ENCODE results near the gene EPS15.
A peak's percentile ranks its signal among the peaks of the same experiment; 100 is the strongest.
"Not testable (repeated sequence)": the region's sequence is repeated elsewhere in the genome, so short reads cannot be mapped to it uniquely, and the experiment has no call there.

EPS15 gene

GRCh38 chr1:51435878-51436277 lies 83.2 kb downstream of the EPS15 start:
- FAIRE-seq, result peak; percentile 48

GRCh38 chr1:51433972-51434510 lies 85.0 kb downstream of the EPS15 start:
- no peak for FAIRE-seq
- no peak for DNase-seq (ENCODE audit: extremely low spot score, insufficient read length, low read depth)

More at GRCh38 chr1:51435878-51436277, 83.2 kb downstream of the EPS15 start:
- DNase-seq (ENCODE audit: extremely low spot score, insufficient read length, low read depth), result no peak

GRCh38 chr1:51433269-51433971 lies 85.6 kb downstream of the EPS15 start:
- DNase-seq (ENCODE audit: extremely low spot score, insufficient read length, low read depth), result no peak
- peak; percentile 80 for FAIRE-seq

DNA sequence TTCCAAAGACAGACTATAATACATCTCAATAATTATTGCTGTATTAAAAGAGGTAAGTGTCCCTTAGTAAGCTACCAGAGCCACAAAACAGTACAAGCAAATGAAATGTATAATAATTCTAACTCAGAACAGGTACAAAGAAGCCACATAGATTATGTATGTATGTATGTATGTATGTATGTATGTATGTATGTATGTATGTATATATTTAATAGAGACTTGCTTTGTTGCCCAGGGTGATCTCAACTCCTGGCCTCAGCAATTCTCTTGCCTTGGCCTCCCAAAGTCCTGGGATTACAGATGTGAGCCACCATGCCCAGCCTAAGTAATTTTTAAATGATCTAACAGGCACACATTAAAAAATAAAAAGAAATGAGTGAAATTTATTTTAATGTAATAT lies 86.9 kb downstream of the EPS15 start:
- DNase-seq (ENCODE audit: extremely low spot score, insufficient read length, low read depth), result no peak
- no peak for FAIRE-seq

GRCh38 chr1:51427438-51427837 lies 91.6 kb downstream of the EPS15 start:
- no peak for DNase-seq (ENCODE audit: extremely low spot score, insufficient read length, low read depth)
- FAIRE-seq, result no peak

DNA sequence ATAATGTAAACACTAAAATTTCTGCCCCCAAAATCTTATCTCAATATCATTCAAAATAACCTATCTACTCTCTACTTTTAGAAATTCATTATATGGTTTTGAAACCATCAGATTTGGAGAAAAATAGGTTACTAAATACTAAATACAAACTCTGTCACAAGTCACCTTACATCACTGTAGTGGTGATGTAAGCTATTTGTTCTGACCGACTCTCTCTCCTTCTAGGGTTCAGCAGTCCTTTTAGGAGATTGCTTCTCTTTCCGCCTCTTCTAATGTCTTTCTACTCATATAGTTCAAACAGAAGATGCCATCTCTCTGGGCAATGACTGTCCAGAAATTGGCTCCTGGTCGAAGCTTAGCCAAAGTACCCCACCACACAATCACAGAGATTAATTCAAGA lies 93.1 kb downstream of the EPS15 start:
- FAIRE-seq, result no peak

GRCh38 chr1:51425273-51425672 lies 93.8 kb downstream of the EPS15 start:
- peak; percentile 15 for FAIRE-seq
- no peak for DNase-seq (ENCODE audit: extremely low spot score, insufficient read length, low read depth)

More for the DNA sequence above, 93.1 kb downstream of the EPS15 start:
- DNase-seq (ENCODE audit: extremely low spot score, insufficient read length, low read depth), result no peak

DNA sequence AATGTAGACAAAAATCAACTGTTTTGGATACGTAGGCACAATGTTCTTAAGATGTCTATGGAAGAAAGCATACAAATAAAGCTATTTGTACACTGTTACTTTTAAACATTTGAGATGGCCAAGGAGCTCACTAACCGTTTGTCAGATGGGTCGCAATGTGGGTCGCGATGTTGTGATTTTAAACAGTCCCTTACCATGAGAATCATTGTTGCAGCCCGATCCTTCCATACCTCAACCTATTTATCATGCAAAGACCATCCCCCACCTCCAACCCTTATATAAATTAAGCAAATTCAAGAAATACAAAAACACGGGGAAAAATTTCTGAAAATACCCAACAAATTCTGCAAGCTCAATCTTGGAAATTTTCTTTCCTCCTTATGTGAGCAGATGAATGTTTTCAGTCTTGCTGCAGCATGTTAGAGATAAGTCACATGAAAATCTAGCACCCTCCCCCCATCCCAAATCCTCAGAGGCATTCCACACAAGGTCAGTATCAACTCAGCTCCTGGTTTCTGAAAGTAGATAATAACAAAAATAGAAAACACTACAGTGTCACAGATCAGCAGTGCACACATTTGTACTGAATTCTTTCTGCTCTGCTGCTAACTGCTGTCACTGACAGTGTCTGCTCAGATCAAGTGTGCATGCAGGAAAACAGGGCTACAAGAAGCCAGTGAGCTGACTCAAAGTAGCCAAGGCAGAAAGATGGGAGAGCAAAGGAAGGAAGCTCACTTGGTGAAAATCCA lies 95.8 kb downstream of the EPS15 start:
- no peak for FAIRE-seq

GRCh38 chr1:51422367-51423072 lies 96.5 kb downstream of the EPS15 start:
- DNase-seq (ENCODE audit: extremely low spot score, insufficient read length, low read depth), result no peak
- no peak for FAIRE-seq

More for the DNA sequence above, 95.8 kb downstream of the EPS15 start:
- DNase-seq (ENCODE audit: extremely low spot score, insufficient read length, low read depth), result no peak

DNA sequence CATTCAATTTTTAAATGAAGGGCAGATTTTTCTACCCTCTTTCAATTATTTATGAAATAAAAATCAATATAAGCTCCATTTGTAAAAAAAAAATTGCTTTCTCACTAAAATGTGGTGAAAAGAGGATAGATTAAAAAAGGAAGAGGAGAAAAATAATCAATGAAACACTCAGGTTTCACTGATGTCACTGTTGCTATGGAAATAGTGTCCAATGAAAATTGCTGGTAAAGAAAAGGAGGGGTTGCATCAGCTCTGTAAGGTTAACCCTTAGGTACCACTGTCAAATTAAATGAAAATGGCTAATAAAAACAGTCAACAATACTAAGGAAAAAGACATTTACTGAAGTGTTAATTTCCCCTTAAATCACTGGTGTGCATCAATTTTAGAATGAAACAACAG lies 97.1 kb downstream of the EPS15 start:
- no peak for DNase-seq (ENCODE audit: extremely low spot score, insufficient read length, low read depth)
- FAIRE-seq, result peak; percentile 84

DNA sequence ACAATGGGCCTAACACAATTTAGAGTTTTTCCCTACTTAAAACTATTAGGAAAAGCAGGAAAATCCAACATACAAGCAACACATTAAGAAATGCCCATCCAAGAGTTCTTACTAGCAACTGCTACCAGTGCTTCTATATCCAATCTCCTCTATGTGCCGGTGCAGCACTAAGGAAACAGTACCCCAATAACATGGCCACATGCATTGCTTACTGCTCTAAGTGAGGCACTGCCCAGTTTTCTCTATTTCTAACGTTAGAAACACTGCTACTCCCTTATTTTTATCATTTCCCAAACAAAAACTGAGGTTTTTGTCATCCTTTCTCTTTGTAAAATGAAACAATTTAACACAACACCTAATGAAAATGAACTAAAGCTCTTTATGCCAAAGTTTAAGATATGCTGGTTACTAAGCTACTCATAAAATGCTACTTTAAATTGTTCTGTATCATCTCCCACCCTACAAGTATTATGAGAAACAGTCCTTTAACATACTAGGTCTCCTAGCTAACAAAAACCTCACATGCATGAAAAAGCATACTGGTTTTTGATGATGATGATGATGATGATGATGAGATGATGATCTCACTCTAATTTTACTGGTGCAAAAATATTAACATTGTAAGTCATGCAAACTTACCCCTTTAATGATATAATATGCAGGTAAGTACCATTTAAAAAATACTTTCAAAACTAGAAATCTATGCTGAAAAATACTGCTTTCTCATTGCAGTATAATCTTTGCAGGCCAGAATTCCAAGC lies 98.0 kb downstream of the EPS15 start:
- no peak for FAIRE-seq
- no peak for DNase-seq (ENCODE audit: extremely low spot score, insufficient read length, low read depth)

DNA sequence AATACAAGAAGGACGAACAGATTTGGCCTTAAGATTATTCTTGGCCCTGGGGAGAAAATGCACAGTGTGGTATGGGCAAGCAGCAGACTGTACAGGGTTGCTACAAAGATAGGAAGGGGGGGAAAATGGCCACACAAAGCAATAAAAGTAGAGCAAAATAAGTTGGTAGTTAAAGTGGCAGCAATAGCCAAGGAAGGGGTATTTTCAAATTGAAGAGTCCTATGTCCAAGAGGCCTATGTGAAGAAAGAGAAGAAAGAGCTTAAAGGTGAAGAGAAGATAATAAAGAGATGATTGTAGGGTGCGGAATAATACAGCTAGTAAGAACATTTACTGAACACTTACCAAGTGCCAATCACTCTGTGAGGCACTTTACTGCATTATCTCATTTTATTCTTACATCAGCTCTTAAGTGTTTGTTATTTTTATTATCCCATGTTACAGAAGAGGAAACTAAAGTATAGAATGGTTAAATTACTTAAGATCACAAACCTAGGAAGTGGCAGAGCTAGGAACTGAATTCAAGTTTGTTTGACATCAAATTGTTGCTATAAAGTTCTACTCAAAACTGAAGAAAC lies 100.6 kb downstream of the EPS15 start:
- DNase-seq (ENCODE audit: extremely low spot score, insufficient read length, low read depth) (no peak), FAIRE-seq (no peak)

DNA sequence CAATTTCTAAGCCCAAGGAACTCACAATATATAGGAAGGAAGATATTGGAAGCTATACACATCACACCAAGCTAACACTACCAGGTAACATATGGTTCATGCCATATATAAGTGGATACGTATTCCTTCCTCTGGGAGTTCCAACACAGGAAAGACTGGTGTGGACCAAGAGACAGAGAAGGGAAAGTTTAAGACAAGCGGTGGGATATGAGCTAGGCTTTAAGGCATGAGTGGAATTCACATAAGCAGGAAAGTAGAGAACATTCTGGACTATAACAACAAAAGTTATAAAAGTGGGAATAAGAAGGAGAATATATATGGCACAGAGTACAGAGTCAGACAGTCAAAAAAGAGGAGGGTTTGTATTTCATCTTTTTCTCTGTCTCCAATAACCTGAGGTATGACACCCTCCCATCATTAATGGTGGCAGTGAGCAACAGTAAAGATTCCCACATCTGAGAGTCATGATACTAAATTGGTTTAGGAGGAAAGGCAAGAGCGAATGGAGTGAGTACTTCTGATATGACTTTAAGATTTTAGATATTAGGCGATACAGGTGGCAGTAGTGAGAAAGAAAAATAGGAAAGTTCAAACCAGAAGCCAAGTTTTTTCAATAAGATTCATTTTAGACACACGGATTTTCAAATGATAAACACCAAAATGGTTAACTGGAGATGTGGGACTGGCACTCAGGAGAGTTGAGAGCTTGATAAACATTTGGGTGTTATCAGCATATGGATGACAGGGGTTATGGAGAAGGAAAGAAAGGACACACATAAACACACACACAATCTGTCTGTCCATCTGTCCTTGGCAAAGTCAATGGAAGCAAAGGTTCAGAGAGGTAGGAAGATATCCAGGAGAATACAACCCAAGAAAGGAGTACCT lies 101.3 kb downstream of the EPS15 start:
- FAIRE-seq, result peak; percentile 33
- DNase-seq (ENCODE audit: extremely low spot score, insufficient read length, low read depth), result no peak

GRCh38 chr1:51416910-51417309 lies 102.2 kb downstream of the EPS15 start:
- FAIRE-seq (no peak), DNase-seq (ENCODE audit: extremely low spot score, insufficient read length, low read depth) (no peak)

- DNase-seq (ENCODE audit: extremely low spot score, insufficient read length, low read depth), result no peak
- no peak for FAIRE-seq
Measured at GRCh38 chr1:51415963-51416362, 103.1 kb downstream of the EPS15 start.

GRCh38 chr1:51414811-51415210 lies 104.3 kb downstream of the EPS15 start:
- FAIRE-seq, result no peak

GRCh38 chr1:51411820-51412219 lies 107.2 kb downstream of the EPS15 start:
- FAIRE-seq; DNase-seq (ENCODE audit: extremely low spot score, insufficient read length, low read depth): not testable (repeated sequence)

More at GRCh38 chr1:51414811-51415210, 104.3 kb downstream of the EPS15 start:
- DNase-seq (ENCODE audit: extremely low spot score, insufficient read length, low read depth), result no peak

All from GM18507 (cell line).